Measurements from ENCODE around the gene CHKB.
"Not testable (repeated sequence)": the region's sequence is repeated elsewhere in the genome, so short reads cannot be mapped to it uniquely, and the experiment has no call there.

CHKB gene

DNA sequence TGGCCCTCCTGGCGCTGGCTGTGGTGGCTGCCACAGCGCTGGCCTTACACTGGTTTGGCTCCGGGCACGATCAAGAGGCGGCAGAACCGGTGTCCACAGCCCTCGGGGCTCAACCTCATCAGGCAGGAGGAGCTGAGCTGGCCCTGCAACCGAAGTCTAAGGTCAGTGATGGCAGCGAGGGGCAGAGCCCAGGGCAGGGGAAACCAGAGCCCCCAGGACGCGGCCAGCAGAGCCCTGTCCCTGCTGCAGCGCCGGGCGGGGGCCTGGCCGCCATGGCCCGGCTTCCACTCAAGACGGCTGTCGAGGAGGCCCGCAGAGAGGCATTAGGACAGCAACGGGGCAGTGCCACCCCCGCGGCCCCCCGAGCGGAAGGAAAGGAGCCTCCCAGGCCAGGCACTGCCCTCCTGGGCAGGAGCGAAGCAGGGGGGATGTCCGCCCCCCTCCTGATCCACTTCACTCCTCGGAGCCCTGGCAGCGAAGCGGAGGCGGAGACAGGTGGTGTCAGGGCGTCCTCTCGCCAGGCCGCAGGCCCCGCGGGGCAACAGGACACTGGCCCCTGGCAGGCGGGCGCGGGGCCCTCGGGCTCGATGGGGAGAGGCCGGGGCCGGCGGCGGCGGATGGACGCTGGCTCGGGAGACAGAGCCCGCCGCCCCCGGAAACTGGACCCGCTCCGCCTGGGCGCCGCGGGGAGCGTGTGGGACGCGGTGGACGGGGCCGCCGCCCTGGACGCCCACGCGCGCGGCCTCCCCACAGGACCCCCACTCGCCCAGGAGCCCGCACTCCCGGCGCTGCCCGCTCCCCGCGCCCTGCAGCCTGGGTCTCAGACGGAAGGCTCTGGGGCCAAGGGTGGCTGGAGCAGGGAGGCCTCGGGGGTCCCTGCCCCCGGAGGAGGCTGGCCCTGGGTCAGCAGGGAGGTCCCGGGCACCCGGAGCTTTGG lies 36.1 kb downstream of the CHKB start:
- no peak for DNase-seq

DNA sequence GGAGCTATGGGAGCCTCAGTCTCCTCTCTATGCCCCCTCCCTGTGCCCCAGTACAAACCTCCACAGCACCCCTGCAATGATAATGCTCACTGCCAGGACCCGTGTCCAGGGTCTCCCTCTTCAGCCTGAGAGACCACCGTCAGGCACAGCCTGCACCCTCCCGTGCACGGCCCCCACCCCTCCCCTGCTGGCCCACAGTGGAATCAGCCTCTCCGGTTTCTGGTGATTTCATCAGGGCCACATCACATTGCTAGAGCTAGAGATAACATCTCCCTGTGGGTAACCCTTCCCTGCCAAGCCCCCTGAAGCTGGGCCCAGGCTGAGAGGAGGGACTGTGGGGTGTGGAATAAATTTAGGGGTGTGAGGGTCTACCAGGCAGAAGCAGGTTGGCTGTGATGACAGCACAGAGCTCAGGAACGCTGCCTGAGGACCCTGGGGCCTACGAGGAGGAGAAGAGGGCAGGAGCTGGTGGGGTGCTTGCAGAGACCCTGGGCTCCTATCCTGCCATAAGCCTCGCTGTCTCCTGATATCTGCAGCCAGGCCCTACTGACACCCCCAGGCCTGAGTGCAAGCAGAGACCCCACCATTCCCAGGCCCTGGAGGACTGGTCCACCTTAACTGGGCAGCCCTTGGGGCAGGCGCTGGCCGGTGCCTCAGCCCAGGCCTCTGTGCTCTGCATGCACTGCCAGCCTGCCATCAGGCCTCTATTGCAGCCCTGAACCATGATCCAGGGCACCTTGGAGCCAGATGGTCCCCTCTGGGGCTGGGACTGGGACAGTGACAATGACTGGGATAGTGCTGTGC lies 36.9 kb downstream of the CHKB start, which contains the start of gene KLHDC7B:
Gene KLHDC7B, plus strand, starts transcription at position 378 of the 804 bp plus-strand sequence. Its CDS starts 345 bp downstream, at position 723.
- peak; percentile 47 for DNase-seq

DNA sequence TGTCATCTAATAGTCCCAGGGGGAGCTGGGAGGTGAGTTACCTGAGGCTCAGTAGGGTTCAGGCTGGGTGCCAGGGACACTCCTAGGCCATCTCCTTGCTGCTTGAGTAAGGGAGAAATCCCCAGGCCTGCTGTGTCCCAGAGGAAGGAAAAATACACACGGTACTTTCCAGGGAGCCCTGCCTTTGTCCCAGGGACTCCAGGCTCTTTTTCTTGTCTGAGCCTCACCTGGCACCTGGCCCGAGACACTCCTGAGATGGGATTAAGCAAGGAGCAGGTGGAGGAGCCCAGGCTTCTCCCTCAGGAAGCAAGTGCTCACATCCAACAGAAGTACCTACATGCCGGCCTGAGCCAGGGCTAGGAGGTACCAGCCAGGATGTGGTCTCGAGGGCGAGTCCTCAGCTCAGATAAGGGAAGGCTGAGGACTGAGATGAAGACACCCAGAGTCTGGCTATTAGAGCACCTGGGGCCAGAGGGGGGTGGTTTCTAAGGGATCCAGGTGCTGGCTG lies 37.8 kb downstream of the CHKB start:
- no peak for DNase-seq

DNA sequence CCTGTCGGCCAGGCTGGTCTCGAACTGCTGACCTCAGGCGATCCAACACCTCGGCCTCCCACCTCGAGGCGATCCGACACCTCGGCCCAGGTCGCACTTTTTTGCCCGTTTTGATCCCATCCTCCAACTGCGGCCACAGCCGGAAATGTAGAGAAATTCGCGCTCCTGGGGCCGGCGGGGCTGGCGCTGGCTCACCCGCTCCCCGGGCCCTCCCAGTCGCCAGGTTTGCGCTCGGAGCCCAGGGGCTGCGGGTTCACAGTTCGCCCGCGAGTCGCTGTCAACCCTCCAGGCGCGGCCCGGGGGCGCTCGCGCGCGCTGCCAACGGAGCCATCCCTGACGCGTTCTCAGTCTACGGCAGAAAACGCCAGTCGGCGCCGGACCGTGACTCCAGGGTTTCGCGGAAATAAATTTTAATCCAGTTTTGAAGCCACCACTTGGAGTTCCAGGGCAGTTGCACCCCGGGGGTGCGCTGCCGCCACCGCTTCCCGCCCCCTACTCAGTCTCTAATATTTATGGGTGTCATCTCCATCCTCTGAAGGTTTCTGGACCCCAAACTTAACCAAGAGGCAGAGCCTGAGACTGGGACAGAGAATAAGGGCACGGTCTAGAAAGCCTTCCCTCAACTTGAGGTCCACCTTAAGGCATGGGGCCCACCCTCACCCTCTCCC lies 38.4 kb downstream of the CHKB start:
- DNase-seq, result peak; percentile 86

DNA sequence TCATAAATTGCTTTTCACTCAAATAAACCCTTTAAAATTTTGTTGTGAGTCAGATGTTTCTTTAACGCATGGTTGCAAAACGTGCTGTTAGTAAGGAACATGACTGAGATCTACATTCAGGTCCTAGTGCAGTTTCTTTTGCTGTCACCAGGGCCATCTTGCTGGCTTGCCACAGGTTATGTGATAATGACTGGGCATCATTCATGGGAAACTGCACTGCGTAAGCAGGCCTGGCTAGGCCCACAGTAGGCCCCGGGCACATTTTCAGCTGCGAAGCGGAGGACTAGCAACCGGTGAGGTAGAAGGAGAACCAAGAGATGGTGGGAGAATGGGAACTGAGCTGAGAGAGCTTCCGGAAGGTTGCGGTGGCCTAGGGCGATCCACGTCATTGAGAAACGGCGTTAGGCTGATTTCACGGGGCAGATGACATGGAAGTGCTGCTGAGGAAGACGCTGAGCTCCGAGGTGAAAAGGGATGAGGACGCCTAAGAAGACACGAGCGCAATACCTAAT lies 40.2 kb downstream of the CHKB start:
- DNase-seq, result peak; percentile 35

DNA sequence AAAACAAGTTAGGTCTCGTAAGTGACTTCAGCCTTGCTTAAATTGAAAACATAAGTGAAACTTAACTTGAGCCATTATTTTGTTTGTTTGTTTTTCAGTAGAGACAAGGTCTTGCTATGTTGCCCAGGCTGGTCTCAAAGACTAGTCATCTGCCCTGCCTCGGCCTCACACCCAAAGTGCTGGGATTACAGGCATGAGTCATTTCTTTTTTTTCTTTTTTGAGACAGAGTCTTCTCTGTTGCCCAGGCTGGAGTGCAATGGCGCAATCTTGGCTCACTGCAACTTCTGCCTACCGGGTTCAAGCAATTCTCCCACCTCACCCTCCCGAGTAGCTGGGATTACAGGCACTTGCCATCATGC lies 41.0 kb downstream of the CHKB start:
- DNase-seq, result not testable (repeated sequence)

DNA sequence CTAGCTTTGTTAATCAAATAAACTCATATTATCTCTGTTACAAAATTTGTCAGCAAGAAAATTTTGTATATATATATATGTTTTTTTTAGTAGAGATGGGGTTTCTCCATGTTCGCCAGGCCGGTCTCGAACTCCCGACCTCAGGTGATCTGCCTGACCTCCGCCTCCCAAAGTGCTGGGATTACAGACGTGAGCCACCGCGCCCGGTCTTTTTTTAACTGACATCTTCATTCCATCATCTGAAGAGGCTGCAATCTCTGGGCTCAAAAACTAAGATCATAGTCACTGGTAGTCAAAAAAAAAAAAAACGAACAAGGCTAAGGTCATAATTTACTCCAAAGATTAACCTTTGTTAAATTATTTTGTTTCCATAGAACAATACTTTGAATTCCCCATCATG lies 42.3 kb downstream of the CHKB start:
- no peak for DNase-seq

DNA sequence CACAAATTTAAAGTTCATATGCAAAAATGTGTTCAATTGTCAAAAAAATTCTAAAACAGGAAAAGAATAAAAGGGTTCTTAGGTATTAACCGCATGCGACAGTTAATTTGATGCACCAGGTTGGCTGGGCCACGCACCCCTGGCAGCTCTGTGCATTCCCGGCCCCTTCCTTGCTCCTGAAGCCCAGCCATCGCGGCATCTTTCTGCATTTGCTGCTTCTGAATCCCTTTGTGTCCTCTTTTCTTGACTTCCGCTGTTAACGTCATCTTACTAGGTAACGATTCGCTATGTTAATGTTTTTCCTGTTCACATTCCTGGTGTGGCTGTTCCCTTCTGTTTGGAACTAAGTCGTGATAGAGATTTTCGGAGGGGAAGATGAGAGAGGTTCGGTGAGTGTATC lies 44.9 kb downstream of the CHKB start:
- no peak for DNase-seq

DNA sequence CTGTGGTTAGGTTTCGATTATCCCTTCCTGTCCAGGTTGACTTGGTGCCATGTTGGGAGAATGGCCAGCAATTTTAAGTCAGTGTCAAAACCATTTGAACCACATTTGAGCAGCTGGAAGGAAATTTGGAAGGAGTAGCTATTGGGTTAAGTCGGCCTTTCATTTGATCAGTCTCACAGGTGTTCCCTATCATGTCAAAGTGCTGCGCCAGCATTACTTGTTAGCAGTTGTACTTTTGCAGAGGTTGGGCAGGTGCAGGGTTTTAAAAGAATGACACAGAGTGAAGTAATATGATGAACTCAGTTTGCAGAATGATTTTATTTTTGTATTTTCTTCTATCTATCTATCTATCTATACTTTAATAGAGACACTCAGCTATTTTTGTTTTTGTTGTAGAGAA lies 46.4 kb downstream of the CHKB start:
- DNase-seq, result no peak

DNA sequence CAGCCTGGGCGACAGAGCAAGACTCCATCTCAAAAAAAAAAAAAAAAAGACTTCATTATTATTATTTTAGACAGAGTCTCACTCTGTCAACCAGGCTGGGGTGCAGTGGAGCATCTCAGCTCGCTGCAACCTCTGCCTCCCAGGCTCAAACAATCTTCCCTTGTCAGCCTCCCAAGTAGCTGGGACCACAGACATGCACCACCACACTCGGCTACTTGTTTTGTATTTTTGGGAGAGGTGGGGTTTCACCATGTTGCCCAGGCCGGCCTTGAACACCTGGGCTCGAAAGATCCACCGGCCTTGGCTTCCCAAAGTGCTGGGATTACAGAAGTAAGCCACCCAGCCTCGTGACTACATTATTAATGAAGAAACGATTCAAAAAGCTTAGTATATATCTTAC lies 47.5 kb downstream of the CHKB start:
- DNase-seq, result no peak

DNA sequence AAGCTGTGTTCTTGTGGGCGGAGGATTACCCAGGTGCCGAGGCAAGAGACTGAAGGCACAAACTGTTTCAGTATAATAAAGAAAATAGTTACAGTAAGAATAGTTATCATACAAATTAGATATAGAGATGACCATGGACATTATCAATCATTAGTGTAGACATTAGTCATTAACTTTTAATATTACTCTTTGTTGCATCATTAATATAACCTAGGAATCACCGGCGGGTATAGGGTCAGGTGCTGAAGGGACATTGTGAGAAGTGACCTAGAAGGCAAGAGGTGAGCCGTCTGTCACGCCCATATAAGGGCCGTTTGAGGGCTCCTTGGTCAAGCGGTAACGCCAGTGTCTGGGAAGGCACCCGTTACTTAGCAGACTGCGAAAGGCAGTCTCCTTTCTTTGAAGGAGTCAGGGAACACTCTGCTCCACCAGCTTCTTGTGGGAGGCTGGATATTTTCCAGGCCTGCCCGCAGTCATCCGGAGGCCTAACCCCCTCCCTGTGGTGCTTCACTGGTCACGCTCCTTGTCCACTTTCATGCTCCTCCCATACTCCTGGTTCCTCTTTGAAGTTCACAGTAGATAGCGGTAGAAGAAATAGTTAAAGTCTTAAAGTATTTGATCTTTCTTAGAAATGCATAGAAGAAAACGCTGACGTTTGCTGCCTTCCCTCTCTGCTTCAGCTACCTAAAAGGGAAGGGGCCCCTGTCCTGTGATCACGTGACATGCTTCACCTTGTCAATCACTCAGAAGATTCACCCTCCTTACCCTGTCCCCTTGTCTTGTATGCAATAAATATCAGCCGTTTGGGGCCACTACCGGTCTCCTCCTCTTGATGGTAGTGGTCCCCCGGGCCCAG lies 48.6 kb downstream of the CHKB start:
- not testable (repeated sequence) for DNase-seq

DNA sequence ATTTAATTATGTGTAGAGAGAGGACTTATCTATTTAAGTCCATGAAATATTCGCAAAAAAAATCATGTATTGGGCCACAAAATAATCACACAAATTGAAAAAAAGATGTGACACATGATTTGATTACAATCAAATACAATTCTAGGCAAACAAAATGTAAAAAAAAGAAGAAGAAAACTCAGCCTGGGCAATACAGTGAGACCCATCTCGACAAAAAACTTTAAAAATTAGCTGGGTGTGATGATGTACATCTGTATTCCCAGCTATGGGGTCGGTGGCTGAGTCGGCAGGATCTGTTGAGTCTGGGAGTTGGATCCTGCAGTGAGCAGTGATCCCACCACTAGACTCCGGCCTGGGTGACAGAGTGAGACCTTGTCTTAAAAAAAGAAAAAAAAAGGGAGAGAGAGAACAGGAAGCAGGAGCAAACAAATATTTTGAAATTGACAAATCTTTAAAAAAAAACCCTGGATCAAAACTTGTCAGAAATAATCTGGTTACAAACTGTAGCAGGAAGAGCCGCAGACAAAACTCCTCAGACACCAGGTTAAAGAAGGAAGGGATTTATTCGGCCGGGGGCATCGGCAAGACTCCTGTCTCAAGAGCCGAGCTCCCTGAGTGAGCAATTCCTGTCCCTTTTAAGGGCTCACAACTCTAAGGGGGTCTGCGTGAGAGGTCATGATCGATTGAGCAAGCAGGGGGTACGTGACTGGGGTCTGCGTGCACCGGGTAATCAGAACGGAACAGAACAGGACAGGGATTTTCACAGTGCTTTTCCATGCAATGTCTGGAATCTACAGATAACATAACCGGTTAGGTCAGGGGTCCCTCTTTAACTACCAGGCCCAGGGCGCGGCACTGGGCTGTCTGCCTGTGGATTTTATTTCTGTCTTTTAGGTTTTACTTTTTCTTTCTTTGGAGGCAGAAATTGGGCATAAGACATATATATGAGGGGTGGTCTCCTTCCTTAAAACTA lies 49.5 kb downstream of the CHKB start:
- no peak for DNase-seq

DNA sequence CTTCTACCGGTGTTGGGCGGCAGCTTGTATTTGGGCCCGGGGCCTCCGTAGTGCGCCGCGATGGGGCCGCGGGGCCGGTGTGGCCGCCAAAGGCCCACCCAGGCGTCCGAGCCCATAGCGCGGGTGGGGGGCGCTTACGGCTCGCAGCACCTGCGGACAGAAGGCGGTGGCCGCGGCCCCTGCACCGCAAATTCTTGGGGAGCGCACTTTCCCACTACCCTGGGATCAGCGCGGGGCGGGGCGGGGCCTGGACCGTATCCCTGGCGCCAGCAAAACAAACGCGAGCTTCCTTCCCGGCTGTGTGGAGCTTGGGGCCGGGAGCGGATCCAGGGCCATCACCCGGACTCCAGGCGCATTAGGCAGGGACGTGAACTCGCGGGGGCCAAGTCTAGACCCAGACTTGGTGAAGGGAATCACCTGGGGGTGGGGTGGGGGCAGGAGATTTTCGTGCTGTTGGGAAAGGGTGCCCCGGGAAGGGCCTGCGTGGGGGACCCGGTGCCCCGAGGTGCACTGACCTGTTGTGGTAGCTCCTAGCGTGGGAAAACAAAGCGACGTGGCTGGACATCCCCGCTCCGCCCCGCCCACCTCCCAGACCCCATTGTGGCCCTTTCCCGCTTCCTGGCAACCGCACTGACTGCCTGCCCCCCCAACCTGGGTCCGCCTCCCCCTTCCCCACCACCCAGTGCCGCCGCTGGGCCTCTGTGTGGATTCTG lies 50.5 kb downstream of the CHKB start:
- no peak for DNase-seq

DNA sequence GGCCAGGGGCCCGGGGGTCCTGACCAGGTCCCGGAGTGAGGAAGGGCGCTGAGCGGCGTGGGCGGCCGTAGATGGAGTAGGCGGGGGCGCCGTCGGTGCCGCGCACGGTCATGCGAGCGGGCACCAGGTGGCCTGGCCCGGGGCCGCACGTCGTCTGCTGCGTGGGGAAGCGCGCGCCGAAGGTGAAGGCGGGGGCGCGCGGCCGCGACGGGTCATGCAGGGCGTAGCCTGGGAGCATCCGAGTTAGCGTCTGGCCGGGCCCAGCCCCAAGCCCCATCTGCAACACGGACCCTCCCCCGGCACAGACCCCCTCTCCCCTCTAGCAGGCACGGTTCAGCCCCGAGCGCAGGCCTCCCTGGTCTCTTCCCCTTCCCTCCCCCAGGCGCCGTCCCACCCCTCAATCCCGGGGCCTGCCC lies 51.1 kb downstream of the CHKB start:
- peak; percentile 80 for DNase-seq

DNA sequence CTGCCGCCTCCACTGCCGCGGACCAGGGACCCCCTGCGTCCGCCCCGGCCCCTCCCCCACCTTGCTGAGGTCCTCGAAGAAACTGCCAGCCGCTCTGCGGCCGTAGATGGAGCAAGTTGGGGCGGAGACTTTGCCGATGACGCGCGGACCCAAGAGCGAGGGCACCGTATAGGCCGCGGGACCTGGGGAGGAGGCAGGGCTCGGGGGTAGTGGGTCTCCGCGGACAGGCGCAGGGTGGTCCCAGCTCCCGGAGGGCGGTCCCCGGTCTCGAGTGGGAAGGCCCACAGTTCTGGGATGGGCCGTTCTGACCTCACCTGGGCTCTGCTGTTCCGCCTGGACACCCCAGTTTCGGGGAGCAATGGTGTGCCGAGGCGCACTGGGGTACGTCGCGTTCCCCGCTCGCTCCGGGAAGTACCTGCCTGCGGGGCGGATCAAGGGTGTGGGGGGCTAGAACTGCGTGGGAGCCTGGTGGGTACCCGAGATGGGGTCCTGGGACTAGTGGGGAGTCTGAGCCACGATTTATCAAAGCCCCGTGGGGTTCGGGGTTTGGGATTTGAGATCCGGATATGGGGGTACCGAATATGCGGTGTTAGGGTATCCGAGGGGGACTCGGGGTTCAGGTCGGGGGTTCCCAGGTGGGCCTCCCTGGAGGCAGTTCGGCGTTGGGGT lies 51.6 kb downstream of the CHKB start:
- peak; percentile 87 for DNase-seq

DNA sequence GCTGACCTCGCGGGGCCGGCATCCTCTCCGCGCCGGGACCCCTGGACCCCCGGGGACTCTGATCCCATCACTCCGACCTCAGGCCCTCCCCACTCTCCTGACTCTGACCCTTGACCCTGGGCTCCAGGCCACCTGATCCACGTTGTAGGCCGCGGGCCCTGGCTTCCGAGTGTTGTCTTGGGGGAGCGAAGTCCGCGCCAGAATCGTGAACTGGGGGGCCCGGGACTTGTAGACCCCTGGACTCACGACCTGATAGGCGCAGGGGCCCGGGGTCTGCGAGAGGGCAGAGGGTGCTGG lies 52.1 kb downstream of the CHKB start:
- DNase-seq, result no peak

DNA sequence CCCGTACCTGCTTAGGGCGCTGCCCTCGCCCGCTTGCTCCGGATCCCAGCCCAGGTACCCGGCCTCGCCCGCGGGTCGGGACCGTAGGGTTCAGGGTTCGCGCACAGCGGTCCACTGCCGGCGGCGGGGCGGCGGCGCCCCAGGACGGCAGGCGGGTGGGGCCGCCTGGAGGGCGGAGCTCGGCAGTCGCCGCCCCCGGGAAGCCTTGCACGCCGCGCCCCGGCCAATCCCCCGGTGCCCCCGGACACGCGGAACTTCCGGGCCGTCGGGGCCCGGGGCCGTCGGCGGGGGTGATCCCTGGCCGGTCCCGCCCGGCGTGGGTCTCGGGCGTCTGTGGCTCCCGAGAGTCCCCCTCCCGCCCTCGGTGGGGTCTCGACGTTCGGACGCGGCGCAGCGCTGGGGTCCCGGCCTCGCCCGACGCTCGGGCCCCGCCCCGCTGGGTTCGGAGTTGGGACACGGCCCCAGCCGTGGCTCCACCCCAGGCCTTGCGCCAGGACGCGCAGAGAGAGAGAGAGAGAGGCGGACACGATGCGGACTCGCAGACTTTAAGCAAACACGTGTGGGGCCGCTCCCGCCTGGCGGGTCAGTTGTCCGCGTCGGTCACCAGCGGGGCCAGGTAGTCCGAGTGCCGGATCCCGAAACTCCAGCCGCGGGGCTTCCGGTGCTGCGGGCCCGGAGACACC lies 52.6 kb downstream of the CHKB start, which contains the start of gene TYMP:
Gene TYMP, minus strand, starts transcription at position 116 of the 683 bp plus-strand sequence. CDS start 303 bp downstream, outside the sequence.
- DNase-seq, result peak; percentile 77

DNA sequence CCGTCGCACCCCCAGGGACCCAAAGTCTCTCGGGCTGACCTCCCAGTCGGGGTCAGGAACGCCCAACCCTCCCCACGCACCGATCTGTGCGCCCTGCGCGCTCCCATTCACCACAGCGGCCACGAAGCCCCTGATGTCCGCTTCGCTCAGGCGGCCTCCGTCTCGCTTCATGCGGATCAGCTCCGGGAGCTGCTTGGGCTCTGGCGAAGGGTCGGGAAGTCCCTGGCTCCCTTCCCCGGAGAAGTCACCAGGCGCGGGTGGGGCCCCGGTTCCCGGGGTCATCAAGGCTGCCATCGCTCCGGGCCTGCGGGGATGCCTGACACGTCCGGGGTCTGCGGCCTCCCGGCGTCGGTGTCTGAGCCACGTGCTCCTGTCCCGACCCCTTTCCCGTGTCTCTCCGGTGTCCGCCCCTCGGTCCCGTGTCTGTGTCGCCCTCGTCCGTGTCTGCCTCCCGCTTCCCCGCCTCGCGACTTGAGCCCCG lies 53.2 kb downstream of the CHKB start:
- no peak for DNase-seq
